Stimulated activated naive CD8-positive, alpha-beta T cell treated with anti-CD3 and anti-CD28 coated beads, Interleukin-15, Interleukin-2, amounts not matched to agents 100 ng/mL and 50 ng/mL, for 24 hours (primary cell): ENCODE measurements around the gene IGF2BP3.

Source experiments
- H3K27ac Mint-ChIP-seq: one replicate; pipeline ENCODE4 v1.8.0; 2021; ENCODE audit warnings: mild to moderate bottlenecking, mixed read lengths
- H3K27me3 Mint-ChIP-seq: one replicate; pipeline ENCODE4 v1.8.0; 2021; ENCODE audit warnings: mixed read lengths
- H3K36me3 Mint-ChIP-seq: one replicate; pipeline ENCODE4 v1.8.0; 2021; ENCODE audit warnings: low read depth, mixed read lengths
- H3K4me1 Mint-ChIP-seq: one replicate; pipeline ENCODE4 v1.8.0; 2021; ENCODE audit warnings: low read depth, mixed read lengths
- H3K4me3 Mint-ChIP-seq: one replicate; pipeline ENCODE4 v1.8.0; 2021; ENCODE audit warnings: mild to moderate bottlenecking, mixed read lengths
- H3K9me3 Mint-ChIP-seq: one replicate; pipeline ENCODE4 v1.8.0; 2021; ENCODE audit warnings: mixed read lengths

IGF2BP3 gene

DNA sequence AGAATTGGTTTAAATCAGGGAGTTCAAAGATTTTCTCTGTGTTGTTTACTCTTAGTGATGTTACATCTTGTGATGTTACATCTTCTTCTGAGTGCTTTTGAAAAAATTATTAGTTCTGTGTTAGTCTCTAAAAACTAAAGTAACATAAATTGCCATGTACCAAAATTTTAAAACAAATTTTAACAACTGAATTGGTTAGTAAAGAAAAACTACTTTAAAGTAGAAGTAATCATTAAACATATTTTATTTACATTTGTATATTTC lies 5.2 kb upstream of the IGF2BP3 start:
- H3K36me3 Mint-ChIP-seq, result no peaks in the 10 kb centered on the region
- peaks cover 71% of the 10 kb centered on the region for H3K27me3 Mint-ChIP-seq
- no peak overlapping the region for H3K4me3 Mint-ChIP-seq
- H3K9me3 Mint-ChIP-seq, result no peaks in the 10 kb centered on the region
- H3K4me1 Mint-ChIP-seq, result peaks cover 24% of the 10 kb centered on the region
- no peak overlapping the region for H3K27ac Mint-ChIP-seq

DNA sequence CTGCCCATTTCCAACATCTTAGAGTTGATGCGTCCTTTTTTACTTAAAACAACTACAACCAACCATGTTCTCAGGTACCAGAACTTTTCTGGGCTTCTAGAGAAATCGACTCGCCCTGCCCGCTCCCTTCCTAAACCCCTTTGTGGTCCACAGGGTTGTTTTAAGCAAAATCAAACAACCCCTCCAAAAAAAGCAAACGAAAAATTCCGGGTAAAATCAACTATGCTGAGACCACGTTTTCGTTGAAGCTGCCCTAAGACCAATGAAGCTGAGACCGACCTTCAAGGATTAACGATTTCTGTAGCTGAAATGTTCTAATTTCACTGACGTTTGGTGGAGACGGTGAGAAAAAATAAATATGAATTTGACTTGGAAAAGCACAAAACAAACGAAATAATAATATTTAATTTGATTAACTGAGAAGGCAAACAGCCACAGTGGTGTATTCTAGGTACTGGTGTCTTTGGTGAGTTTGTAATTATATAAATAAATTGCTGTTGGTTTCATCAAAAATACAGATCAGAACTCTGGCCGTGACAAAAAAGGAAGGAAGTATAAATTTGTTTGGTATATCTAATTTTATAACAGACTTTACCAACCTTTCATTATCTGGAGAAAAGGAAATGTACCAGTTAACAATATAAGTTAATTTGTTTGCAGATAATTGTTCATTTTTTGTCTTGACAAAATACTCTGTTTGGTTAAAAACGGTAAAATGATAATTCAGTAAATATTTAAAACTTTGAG lies 4.7 kb upstream of the IGF2BP3 start:
- no peaks in the 10 kb centered on the region for H3K36me3 Mint-ChIP-seq
- peak overlapping the region; percentile 63 for H3K27ac Mint-ChIP-seq
- peaks cover 73% of the 10 kb centered on the region for H3K27me3 Mint-ChIP-seq
- H3K9me3 Mint-ChIP-seq, result no peaks in the 10 kb centered on the region
- H3K4me3 Mint-ChIP-seq, result peak overlapping the region; percentile 70
- H3K4me1 Mint-ChIP-seq, result peaks cover 29% of the 10 kb centered on the region

DNA sequence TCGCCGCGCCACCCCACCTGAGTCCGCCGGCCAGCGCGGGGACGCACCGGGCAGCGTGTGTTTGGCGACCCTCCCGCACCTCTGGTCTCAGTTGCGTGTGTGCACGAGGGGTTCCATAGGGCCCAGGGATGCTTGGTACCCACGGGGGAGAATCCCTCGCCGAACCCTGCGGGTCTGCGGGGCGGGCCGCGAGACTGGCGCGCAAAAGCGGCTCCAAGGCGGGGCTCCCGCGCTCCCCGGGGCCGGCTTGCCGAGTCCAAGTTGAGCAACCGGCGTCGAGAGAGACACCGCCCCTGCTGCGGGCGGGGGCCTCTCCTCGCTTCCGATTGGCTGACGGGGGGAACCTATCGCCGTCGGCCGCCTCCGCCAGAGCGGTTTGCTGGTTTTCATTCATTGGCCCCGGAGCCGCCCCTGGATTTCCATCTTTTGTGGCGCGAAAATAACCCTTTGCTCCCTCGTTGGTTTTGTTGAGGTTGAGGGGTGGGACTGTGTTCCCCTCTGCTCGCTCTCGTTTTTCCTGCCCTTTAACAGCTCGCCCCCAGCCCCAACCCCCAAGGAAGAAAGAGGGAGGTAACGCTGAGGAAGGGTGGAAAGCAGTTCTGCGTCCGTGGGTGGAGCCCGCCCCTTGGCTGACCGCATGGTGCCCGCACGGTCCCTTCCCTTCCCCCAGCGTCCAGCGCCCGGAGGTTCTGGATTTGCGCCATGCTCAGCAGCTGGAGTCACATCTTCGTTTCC lies 4.0 kb upstream of the IGF2BP3 start:
- peaks cover 75% of the 10 kb centered on the region for H3K27me3 Mint-ChIP-seq
- H3K27ac Mint-ChIP-seq, result peak overlapping the region; percentile 63
- no peaks in the 10 kb centered on the region for H3K9me3 Mint-ChIP-seq
- H3K4me3 Mint-ChIP-seq, result peak overlapping the region; percentile 70
- peaks cover 31% of the 10 kb centered on the region for H3K4me1 Mint-ChIP-seq
- H3K36me3 Mint-ChIP-seq, result no peaks in the 10 kb centered on the region

DNA sequence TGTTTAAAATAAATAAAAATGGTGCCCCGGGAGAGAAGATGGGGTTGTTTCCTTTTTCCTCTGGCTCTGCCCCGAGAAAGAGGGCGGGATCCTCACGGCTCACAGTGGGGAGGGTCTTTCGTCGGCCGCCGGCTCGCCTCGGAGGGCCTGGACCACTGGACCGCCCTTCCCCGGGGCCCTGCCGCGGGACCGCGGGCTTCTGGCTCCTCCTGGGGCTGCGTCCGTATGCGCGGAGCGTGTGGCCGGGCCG lies 3.5 kb upstream of the IGF2BP3 start:
- no peaks in the 10 kb centered on the region for H3K36me3 Mint-ChIP-seq
- H3K27me3 Mint-ChIP-seq, result peaks cover 72% of the 10 kb centered on the region
- H3K27ac Mint-ChIP-seq, result no peak overlapping the region
- H3K9me3 Mint-ChIP-seq, result no peaks in the 10 kb centered on the region
- H3K4me3 Mint-ChIP-seq, result peak overlapping the region; percentile 70
- peaks cover 31% of the 10 kb centered on the region for H3K4me1 Mint-ChIP-seq

DNA sequence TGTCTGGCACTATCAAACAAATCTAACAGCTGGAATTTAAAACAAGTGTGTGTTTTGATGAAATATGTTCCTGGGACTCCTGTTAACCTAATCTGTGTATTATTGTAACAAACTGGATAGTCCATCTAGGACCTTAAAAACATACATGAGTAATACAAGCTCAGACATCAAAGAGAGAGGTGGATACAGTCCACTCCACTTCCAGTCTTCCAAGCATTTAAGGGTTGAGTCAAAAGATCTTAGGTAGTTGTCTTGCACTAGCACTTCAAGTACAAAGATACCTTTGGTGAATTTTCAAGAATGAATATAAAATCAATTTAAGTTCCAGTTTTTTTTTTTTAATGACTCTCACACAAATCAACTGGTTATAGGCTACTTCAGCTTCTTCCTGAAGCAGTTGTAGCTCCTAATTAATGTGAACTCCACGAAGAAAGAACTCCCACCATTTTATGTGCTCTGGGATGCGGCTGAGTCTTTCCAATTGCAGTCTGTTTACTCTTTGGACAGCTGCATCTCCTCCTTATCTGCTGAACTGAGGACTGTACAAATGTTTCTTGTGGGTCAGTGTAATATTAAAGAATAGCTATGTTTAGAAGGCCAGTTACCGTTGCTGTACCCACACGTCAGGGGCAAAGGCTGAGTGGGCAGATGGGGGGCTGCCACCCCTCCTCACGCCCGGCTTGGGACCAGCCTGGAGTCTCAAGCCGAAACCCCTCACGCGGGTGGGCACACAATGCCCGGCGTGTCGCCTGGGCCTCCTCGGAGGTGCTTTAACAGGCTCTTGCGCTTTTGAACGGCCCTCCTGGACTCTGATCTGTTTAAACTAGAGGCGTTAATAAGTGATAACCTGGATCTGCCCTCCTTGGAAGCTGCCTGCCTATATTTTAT lies 2.9 kb upstream of the IGF2BP3 start:
- Mint-ChIP-seq H3K9me3 (no peaks in the 10 kb centered on the region), H3K36me3 (no peaks in the 10 kb centered on the region), H3K4me1 (peaks cover 33% of the 10 kb centered on the region), H3K27ac (no peak overlapping the region), H3K27me3 (peaks cover 68% of the 10 kb centered on the region), H3K4me3 (peak overlapping the region; percentile 60)

DNA sequence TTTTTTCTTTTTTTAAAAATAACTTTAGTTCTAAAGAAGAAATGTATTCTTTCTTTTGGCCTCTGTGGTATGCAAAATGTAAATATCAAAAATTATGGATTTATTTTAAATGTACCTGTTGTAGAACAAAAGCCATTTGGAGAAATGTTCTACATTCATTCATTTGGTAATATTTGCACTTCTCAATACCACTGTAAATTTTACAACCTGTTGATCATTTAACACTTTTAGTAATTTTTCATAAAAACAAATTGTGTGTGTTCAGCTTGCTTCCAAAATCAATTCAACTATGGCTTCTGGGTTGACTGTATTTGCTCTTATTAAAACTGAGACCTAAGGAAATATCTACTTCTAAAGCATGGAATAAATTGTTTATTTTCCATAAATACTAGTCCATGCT lies 2.3 kb upstream of the IGF2BP3 start:
- Mint-ChIP-seq H3K4me1 (peaks cover 40% of the 10 kb centered on the region), H3K4me3 (no peak overlapping the region), H3K9me3 (no peaks in the 10 kb centered on the region), H3K27ac (no peak overlapping the region), H3K36me3 (no peaks in the 10 kb centered on the region), H3K27me3 (peaks cover 72% of the 10 kb centered on the region)

DNA sequence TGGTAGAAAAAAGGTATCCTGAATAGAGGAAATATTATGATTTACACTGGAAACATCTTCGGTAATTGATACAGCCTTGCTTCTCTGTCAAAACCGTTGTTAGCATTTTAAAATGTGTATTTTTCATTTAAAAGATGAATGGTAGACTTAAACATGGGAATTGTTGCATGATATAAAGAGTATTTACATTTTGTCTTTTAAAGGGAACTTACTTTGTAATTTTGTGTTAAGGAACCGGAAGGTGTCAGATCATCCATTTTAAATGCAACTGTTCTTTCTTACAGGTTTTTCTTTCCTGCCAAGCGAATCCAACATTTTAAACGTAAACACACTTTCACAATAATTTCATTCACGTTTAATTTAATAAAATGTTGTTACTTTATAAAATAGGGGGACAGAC lies 1.8 kb upstream of the IGF2BP3 start:
- peaks cover 72% of the 10 kb centered on the region for H3K27me3 Mint-ChIP-seq
- no peak overlapping the region for H3K27ac Mint-ChIP-seq
- peaks cover 45% of the 10 kb centered on the region for H3K4me1 Mint-ChIP-seq
- H3K36me3 Mint-ChIP-seq, result no peaks in the 10 kb centered on the region
- H3K4me3 Mint-ChIP-seq, result no peak overlapping the region
- H3K9me3 Mint-ChIP-seq, result no peaks in the 10 kb centered on the region

DNA sequence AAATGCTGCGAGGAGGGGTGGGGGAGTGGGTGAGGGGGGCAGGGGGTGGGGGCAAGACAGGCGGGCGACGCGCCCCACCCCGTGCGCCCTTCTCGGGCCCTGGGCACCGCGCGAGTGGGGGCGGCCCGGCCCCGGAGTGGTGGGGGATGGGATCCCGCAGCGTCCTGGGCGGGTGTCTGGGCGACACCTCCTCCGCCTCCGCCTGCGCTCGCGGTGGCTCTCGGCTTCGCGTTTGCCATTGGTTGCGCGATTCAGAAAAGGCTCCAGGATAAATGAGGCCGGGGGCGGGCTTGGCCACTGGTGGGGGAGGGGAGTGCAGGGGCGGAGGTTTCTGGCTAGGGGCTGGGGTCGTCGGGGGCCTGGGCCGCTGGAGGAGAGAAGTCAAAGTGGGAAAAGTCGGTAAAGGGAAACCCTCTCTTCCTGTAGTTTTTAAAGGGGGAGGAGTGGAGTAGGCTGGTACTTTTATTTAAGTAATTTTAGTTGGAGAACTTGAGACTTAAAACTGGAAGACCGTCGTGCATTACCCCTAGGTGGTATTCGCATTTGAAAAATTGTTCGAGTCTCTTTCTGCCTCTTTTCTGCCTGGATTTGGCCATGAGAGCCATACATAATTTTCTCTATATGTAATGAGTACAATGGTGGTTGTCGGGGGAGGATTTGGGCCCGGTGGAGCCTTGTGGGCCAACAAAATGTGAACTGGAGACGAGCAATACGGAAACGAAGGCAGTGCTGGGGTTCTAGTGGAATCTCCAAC lies 992 bp upstream of the IGF2BP3 start:
- Mint-ChIP-seq H3K27me3 (peaks cover 68% of the 10 kb centered on the region), H3K27ac (no peak overlapping the region), H3K4me1 (peaks cover 45% of the 10 kb centered on the region), H3K4me3 (peak overlapping the region; percentile 81), H3K9me3 (no peaks in the 10 kb centered on the region), H3K36me3 (no peaks in the 10 kb centered on the region)

DNA sequence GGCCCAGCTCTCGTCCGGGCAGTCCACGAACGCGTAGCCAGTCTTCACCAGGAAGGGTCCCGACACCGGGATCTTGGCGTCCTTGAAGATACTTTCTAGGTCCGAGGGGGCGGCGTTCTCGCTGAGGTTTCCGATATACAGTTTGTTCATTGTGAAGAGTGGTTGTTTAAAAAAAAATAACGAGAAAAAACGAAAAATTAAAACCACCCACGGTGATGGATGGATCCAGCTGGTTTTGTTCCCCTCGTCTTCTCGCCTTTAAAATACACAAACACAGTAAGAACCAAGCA lies 385 bp downstream of the IGF2BP3 start:
- Mint-ChIP-seq H3K27ac (peak overlapping the region; percentile 71), H3K4me3 (peak overlapping the region; percentile 81), H3K4me1 (peaks cover 44% of the 10 kb centered on the region), H3K9me3 (no peaks in the 10 kb centered on the region), H3K27me3 (peaks cover 69% of the 10 kb centered on the region), H3K36me3 (no peaks in the 10 kb centered on the region)

DNA sequence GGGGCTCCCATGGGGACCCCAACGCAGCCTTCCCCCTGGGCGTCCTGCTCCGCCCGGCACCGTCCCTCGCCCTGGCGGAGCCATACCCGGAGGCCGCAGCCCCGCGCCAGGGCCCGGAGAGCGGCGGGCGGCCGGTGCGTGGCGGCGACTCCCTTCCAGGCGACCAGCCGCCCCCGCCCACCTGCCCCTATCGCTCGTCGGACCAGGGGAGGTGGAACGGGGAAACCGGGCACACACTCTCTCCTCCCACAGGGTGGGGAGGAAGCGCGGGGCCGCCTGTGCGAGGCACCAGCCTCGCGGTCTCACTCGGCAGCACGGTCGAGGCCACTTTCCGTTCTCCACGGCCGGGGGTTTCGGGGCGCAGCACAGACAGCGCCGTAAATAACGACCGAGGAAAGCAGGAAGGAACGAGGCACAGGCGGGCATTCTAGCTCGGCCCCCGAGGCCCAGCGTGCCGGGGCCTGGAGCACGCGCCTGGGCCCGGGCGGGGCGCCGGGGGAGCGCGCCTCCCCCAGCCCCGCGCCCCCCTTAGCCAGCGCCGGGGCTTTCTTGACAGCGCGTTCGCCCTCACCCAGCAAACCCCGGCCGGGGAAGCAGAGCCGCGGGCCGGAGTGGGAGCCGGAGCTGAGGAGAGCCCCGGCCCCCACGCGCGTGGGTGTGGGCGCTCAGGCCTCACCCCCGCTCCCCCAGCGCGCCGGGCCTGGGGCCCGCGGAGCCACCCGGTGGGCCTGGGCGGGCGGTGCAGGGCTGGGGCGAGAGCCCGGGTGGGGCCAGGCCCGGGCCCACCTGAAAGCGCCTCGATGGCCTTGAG lies 936 bp downstream of the IGF2BP3 start:
- no peak overlapping the region for H3K27ac Mint-ChIP-seq
- no peaks in the 10 kb centered on the region for H3K9me3 Mint-ChIP-seq
- peaks cover 39% of the 10 kb centered on the region for H3K4me1 Mint-ChIP-seq
- H3K27me3 Mint-ChIP-seq, result peaks cover 67% of the 10 kb centered on the region
- H3K4me3 Mint-ChIP-seq, result peak overlapping the region; percentile 81
- H3K36me3 Mint-ChIP-seq, result no peaks in the 10 kb centered on the region

DNA sequence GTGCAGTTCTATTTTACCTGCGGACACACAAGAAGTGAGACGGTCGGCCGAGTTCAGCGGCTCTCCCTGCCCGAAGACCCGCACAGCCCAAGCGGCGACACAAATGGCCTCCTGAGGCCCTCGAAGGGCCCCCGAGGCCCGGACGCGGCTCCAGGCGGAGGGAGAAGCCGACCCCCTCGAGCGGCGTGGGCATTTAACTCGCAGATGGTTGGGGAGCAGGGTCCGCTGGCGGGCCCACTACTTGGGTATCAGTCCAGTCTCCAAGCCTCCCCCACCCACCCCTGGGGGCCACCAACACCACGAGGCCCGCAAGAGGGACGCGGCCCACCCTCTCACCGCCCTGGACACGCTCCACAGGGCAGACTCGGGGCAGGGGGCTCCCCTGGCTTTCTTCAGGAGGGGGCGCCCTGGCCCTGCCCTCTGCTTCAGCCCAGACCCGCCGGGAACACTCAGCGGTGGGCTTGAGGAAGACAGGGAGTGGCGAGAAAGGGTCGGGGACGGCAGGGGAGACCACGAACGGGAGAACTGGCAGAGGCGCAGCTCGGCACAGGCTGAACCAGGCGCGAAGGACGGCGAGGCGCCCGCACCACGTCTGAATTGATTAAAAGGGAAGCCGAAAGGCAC lies 1.7 kb downstream of the IGF2BP3 start:
- peak overlapping the region; percentile 77 for H3K4me3 Mint-ChIP-seq
- no peaks in the 10 kb centered on the region for H3K36me3 Mint-ChIP-seq
- no peak overlapping the region for H3K27ac Mint-ChIP-seq

DNA sequence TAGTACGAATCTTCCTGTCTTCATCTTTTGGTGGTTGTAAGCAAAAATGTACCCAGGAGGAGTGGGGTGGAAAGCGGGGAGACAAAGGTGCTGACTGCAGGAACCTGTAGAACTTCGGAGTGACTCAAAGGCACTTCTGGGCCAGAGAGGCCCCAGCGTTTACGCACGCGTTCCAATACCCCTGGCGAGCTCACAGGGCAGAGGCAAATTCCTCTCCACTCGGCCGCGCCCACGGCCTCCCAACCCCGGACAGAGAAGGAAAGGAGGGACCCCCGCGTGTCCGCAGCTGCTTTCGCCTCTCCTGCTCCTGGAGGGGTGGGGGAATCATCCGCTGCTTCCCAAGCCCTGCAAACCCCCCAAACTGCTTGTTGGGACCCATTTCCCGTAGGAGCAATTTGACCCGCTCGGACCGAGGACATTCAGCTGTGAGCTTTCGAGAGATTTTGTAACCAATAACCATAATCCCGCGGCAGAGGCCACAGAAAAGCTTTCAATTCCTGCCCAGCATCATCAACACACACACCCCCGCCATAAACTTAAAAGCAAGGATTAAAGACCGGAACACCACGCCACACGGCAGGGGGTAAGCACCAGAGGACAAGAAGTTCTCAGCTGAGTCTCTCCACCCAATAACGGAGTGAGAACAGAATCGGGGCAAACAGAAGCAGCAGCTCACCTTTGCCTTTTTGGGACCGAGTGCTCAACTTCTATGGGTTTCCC lies 2.3 kb downstream of the IGF2BP3 start:
- no peaks in the 10 kb centered on the region for H3K36me3 Mint-ChIP-seq
- H3K27ac Mint-ChIP-seq, result no peak overlapping the region
- no peaks in the 10 kb centered on the region for H3K9me3 Mint-ChIP-seq
- H3K4me1 Mint-ChIP-seq, result peaks cover 33% of the 10 kb centered on the region
- H3K27me3 Mint-ChIP-seq, result peaks cover 74% of the 10 kb centered on the region
- peak overlapping the region; percentile 77 for H3K4me3 Mint-ChIP-seq

More for the DNA sequence above, 1.7 kb downstream of the IGF2BP3 start:
- Mint-ChIP-seq H3K27me3 (peaks cover 73% of the 10 kb centered on the region), H3K9me3 (no peaks in the 10 kb centered on the region), H3K4me1 (peaks cover 36% of the 10 kb centered on the region)

DNA sequence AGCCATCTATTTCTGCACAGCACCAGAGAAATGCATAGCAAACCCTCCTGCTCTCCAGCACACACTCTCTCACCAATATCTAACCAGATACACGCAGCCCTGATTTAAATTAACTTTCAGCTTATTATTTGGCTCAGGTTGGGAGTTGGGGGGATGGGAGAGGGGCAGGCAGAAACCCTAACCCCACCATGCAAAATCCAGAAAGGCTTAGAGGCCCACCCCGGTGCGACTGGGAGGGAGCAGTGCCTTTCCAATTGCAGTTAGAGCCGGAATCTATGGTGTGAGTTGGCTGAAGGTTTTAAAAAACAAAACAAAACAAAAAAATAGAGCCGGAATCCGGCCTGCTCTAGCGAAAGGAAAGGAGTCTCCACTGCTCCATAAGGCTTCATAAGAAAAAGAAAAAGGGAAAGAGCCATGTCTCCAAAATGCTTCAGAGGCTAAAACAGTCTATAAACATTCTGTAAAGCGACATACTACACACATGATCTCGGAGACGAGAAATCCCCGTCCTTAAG lies 2.9 kb downstream of the IGF2BP3 start:
- no peak overlapping the region for H3K27ac Mint-ChIP-seq
- peak overlapping the region; percentile 77 for H3K4me3 Mint-ChIP-seq
- no peaks in the 10 kb centered on the region for H3K36me3 Mint-ChIP-seq
- peaks cover 72% of the 10 kb centered on the region for H3K27me3 Mint-ChIP-seq
- H3K4me1 Mint-ChIP-seq, result peaks cover 35% of the 10 kb centered on the region
- H3K9me3 Mint-ChIP-seq, result no peaks in the 10 kb centered on the region
